Left ventricle myocardium inferior (tissue), 1 donor: Measurements from ENCODE around the gene FA2H. TPM values are rescaled to one million over a fixed set of nuclear protein-coding genes. Genes with fewer than 3 reads are reported as not detected.

ENCODE experiments used
- DNase-seq: peaks from one replicate; pipeline ENCODE4 v3.0.0-alpha.2; 2020
- H3K27ac ChIP-seq: fragments of 200-600 bp; replicated peaks from 2 replicates; pipeline ENCODE4 v1.8.0; 2021
- H3K27me3 ChIP-seq: fragments of 200-600 bp; 2 replicates; pipeline ENCODE4 v1.8.0; 2021; ENCODE audit warnings: low read depth
- H3K36me3 ChIP-seq: fragments of 200-600 bp; 2 replicates; pipeline ENCODE4 v1.8.0; 2021
- H3K4me1 ChIP-seq: fragments of 200-600 bp; 2 replicates; pipeline ENCODE4 v1.8.0; 2021
- H3K4me3 ChIP-seq: fragments of 200-600 bp; 2 replicates; pipeline ENCODE4 v1.8.0; 2021; ENCODE audit warnings: mild to moderate bottlenecking, moderate library complexity
- H3K9me3 ChIP-seq: fragments of 200-600 bp; replicated peaks from 2 replicates; pipeline ENCODE4 v1.8.0; 2021
- CTCF ChIP-seq: fragments of 200-600 bp; IDR thresholded peaks from 2 replicates; pipeline ENCODE4 v1.8.0; 2021; ENCODE audit warnings: antibody characterized with exemption, mild to moderate bottlenecking, borderline replicate concordance
- intact Hi-C: fragments of 100-400 bp; cut with micrococcal nuclease; formaldehyde crosslinking; loops from one replicate; pipeline ENCODE4 v1.11.0; 2022
- total RNA-seq: library from RNA; stranded (reverse); fragmentation: NEBNext Ultra II Directional; extraction: Animal tissue kit (Norgen Biotek cat#: 25700); gene quantifications from one replicate; pipeline ENCODE4 v1.2.1, GENCODE V29; 2021
- donor health status: DM: no; HTN: yes; CAD: no; lungs with severe emphysema.

The FA2H gene
- total RNA-seq, 1 donor from 2014 or later = not detected

- no peak for TF ChIP-seq CTCF
- intact Hi-C loops = no loop called here
- Histone ChIP-seq H3K27me3 (peaks cover 57% of the 10 kb centered on the region), H3K36me3 (no peaks in the 10 kb centered on the region), H3K4me3 (no peak overlapping the region), H3K4me1 (no peaks in the 10 kb centered on the region), H3K27ac (no peak overlapping the region), H3K9me3 (no peaks in the 10 kb centered on the region)
- DNase-seq = no peak
Observed at GRCh38 chr16:74748616-74749026, 26.0 kb downstream of the FA2H start.

GRCh38 chr16:74747716-74748615, 26.7 kb downstream of the FA2H start:
- Histone ChIP-seq H3K27me3 (peaks cover 56% of the 10 kb centered on the region), H3K36me3 (no peaks in the 10 kb centered on the region), H3K9me3 (no peaks in the 10 kb centered on the region), H3K4me3 (no peak overlapping the region), H3K27ac (no peak overlapping the region), H3K4me1 (no peaks in the 10 kb centered on the region)
- intact Hi-C loops = no loop called here
- no peak for DNase-seq
- no peak for TF ChIP-seq CTCF

- TF ChIP-seq CTCF = no peak
- H3K4me3 ChIP-seq = no peak overlapping the region
- H3K27ac ChIP-seq = no peak overlapping the region
- no peaks in the 10 kb centered on the region for H3K9me3 ChIP-seq
- H3K27me3 ChIP-seq = peaks cover 49% of the 10 kb centered on the region
- no peaks in the 10 kb centered on the region for H3K36me3 ChIP-seq
- intact Hi-C loops = no loop called here
- no peaks in the 10 kb centered on the region for H3K4me1 ChIP-seq
- DNase-seq = no peak
Observed at GRCh38 chr16:74745926-74746325, 28.7 kb downstream of the FA2H start.

GRCh38 chr16:74745109-74745615, 29.5 kb downstream of the FA2H start:
- Histone ChIP-seq H3K36me3 (no peaks in the 10 kb centered on the region), H3K27ac (no peak overlapping the region), H3K27me3 (peaks cover 49% of the 10 kb centered on the region), H3K4me3 (no peak overlapping the region), H3K4me1 (no peaks in the 10 kb centered on the region), H3K9me3 (no peaks in the 10 kb centered on the region)
- TF ChIP-seq CTCF = no peak
- intact Hi-C loops = no loop called here
- no peak for DNase-seq

- H3K4me3 ChIP-seq = no peak overlapping the region
- H3K36me3 ChIP-seq = no peaks in the 10 kb centered on the region
- H3K27ac ChIP-seq = no peak overlapping the region
- intact Hi-C loops = no loop called here
- H3K4me1 ChIP-seq = no peaks in the 10 kb centered on the region
- no peak for DNase-seq
- TF ChIP-seq CTCF = no peak
- peaks cover 55% of the 10 kb centered on the region for H3K27me3 ChIP-seq
- no peaks in the 10 kb centered on the region for H3K9me3 ChIP-seq
Observed at GRCh38 chr16:74744566-74744965, 30.1 kb downstream of the FA2H start.
